GM15510 (cell line): ENCODE data around the gene SEMA3E.

Source experiments
- POLR2A ChIP-seq: IDR thresholded peaks from 3 replicates; pipeline ENCODE4 v1.6.1; 2011; ENCODE audit warnings: borderline replicate concordance; ENCODE audit not compliant: insufficient read length; ENCODE audit errors: extremely low read depth

The SEMA3E gene

DNA sequence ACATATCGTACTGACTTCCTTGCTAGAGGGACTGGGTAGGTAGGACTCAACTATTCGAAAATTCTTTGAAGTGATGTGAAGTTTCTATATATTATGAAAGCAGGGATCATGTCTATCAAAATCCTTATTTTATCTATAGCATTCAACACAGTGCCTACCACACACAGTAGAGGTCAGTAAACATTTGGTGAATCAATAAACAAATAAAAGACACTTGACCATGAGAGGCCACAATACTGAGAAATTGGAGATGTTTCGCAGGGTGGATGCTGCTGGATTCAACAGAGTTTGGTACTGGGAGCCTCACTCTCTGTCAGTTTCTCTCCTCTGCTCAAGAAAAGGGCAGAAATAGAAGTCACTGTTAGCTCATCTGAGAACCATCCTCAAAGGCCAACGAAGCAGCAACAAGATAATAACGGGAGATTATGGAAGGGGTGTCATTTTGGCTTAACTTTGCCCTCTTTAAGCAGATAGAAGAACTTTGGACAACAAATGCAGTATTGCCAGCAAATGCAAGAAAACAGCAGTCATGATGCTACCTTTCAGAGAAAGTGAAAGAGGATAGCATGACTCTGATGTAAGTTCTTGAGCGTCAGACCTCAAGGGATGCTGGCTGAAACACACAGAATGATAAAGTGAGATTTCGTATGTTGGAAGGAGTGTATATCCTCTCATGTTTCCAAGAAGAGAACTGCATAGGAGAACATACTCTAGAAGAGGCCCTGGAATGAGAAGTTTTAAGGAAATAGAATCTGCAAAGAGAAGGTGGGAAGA, 107.6 kb downstream of the SEMA3E start:
- TF ChIP-seq POLR2A: no peak

GRCh38 chr7:83534488-83534887, 114.5 kb downstream of the SEMA3E start:
- TF ChIP-seq POLR2A: no peak

- no peak for TF ChIP-seq POLR2A
These were observed 116.7 kb downstream of the SEMA3E start for GRCh38 chr7:83532219-83532618.

DNA sequence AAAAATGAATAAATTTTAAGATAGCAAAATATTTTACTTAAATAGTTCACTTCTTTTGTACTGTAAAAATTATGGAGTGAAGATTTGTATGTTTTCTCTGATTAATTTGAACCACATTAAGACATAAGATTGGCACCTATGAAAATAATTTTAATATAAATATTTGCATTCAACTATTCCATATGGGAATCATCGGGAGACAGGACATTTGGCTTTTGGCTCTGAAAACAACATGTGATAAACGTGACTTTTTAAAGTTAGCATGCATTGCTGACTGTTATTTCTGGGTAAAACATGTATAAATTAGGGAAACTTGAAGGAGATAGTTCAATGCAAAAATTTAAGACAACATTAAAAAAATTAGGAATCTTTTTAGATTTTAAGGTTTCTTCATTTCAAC, 117.2 kb downstream of the SEMA3E start:
- TF ChIP-seq POLR2A: no peak

- TF ChIP-seq POLR2A: no peak
These were observed 120.0 kb downstream of the SEMA3E start for GRCh38 chr7:83528925-83529423.

GRCh38 chr7:83524277-83525075, 124.5 kb downstream of the SEMA3E start:
- TF ChIP-seq POLR2A: no peak

- TF ChIP-seq POLR2A: no peak
These were observed 128.2 kb downstream of the SEMA3E start for GRCh38 chr7:83520726-83521125.

DNA sequence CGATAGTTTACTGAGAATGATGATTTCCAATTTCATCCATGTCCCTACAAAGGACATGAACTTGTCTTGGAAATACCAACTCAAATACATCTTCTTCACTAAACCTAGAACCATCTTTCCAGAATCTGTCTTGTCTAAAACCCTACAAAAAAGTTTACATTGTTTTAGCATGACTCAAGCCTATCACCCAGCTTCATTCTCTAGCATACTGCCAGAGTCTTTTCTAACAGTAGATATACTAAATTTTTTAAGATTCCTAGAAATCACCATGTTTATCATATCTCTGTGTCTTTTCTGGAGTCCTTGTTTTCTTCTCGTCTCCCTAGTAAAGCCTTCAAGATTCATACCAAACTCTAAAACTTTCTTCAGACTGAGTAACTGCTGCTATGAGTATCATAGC, 129.7 kb downstream of the SEMA3E start:
- TF ChIP-seq POLR2A: no peak

DNA sequence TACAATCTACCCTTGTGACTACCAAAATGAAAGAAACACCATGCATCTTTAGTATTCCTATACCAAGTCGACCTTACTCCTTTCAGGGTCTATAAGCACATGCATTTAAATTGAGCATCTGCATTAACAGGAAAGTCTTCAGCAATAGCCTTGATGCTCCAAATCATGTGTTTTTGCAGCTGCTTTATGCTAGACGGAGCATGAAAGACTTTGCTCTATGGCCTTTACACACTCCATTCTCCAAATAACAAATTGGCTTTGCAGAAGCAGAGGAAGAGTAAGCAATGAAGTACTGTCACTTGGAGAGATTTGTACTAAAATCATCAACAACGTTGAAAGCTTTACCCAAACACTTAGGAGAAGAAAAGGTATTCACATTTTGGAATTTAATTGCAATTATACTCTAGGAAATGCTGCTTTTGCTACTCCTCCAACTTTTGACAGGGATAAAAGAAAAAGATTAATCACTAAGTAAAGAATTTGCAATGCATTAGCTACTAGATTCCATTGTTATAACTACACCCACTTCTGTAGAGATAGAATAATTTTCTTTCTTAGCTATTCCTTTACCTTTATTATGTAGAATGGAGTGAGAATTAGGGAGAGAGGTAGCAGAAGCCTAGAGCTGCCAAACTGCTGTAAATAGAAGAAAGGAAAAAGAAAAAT, 131.8 kb downstream of the SEMA3E start:
- no peak for TF ChIP-seq POLR2A

GRCh38 chr7:83514977-83515376, 134.0 kb downstream of the SEMA3E start:
- TF ChIP-seq POLR2A: no peak

DNA sequence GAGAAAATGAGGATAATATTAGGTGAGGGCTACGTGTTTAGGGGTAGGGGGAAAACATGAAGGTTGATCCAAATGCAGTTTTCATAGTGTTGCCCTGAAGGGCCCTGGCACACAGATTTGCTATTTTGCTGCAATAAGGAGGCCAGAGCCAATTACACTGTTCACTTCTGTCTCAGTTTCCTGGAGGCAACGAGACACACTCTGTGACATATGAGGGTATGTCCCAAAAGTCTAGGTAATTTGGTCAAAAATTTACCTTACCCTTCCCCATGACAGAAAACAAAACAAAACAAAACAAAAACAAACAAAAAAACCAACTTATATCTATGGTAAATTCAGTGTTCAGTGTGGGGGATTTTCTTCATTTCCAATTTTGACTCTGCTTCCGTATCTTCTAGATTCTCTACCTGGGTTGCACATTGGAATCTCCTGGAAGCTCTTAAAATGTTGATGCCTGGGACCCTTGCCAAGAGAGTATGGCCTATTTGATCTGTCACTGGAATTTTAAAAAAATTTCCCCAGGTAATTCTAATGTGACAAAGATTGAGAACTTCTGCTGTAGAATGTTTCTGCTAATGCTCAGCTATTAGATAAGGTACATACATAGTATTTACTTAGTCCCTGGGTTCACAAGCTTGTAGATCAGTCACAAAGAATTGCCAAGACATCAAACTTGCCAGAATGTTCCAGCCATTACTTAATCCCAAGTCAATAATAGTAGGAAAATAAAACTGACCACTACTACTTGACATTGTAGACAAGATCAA, 139.5 kb downstream of the SEMA3E start:
- TF ChIP-seq POLR2A: no peak

GRCh38 chr7:83504330-83504729, 144.6 kb downstream of the SEMA3E start:
- TF ChIP-seq POLR2A: no peak

- TF ChIP-seq POLR2A: no peak
These were observed 146.3 kb downstream of the SEMA3E start for GRCh38 chr7:83502636-83503035.

GRCh38 chr7:83494683-83495082, 154.3 kb downstream of the SEMA3E start:
- TF ChIP-seq POLR2A: no peak
